NCI-H1105 treated with DMSO at 0.1 percent for 48 hours (cell line): ENCODE results near the gene FRMPD1.
"Not testable (repeated sequence)": the region's sequence is repeated elsewhere in the genome, so short reads cannot be mapped to it uniquely, and the experiment has no call there.

Experiments used
- DNase-seq: peaks from one replicate; lab custom pipeline; 2025; lab: John Stamatoyannopoulos, UW

Gene FRMPD1

GRCh38 chr9:37650873-37651768 lies at the start of gene FRMPD1:
TSS of gene FRMPD1 (plus strand) at chr9:37650954. CDS start at chr9:37692642, 41,688 bp downstream.
- DNase-seq: peak; percentile 80

- not testable (repeated sequence) for DNase-seq
Observed at GRCh38 chr9:37602061-37602460, 48.7 kb upstream of the FRMPD1 start.

- no peak for DNase-seq
Observed at GRCh38 chr9:37602817-37603216, 47.9 kb upstream of the FRMPD1 start.

GRCh38 chr9:37604296-37604695 lies 46.5 kb upstream of the FRMPD1 start:
- DNase-seq: no peak

GRCh38 chr9:37608250-37608649 lies 42.5 kb upstream of the FRMPD1 start:
- no peak for DNase-seq

GRCh38 chr9:37609735-37610397 lies 40.9 kb upstream of the FRMPD1 start:
- DNase-seq: no peak

- no peak for DNase-seq
Observed at GRCh38 chr9:37611014-37611413, 39.7 kb upstream of the FRMPD1 start.

- DNase-seq: no peak
Observed at GRCh38 chr9:37611961-37612360, 38.8 kb upstream of the FRMPD1 start.

- DNase-seq: no peak
Observed at GRCh38 chr9:37617161-37617560, 33.6 kb upstream of the FRMPD1 start.

GRCh38 chr9:37617832-37618231 lies 32.9 kb upstream of the FRMPD1 start:
- DNase-seq: peak; percentile 64

- DNase-seq: no peak
Observed at GRCh38 chr9:37618817-37619216, 31.9 kb upstream of the FRMPD1 start.

GRCh38 chr9:37619806-37620205 lies 30.9 kb upstream of the FRMPD1 start:
- DNase-seq: no peak

GRCh38 chr9:37620396-37620795 lies 30.4 kb upstream of the FRMPD1 start:
- DNase-seq: no peak

- DNase-seq: no peak
Observed at GRCh38 chr9:37621273-37622121, 29.3 kb upstream of the FRMPD1 start.

GRCh38 chr9:37622462-37622861 lies 28.3 kb upstream of the FRMPD1 start:
- no peak for DNase-seq

GRCh38 chr9:37623267-37623666 lies 27.5 kb upstream of the FRMPD1 start:
- no peak for DNase-seq

- DNase-seq: no peak
Observed at GRCh38 chr9:37624073-37624472, 26.7 kb upstream of the FRMPD1 start.

GRCh38 chr9:37625036-37625757 lies 25.6 kb upstream of the FRMPD1 start:
- no peak for DNase-seq

- DNase-seq: no peak
Observed at GRCh38 chr9:37625758-37626147, 25.0 kb upstream of the FRMPD1 start.

- peak; percentile 51 for DNase-seq
Observed at GRCh38 chr9:37626708-37627292, 24.0 kb upstream of the FRMPD1 start.

GRCh38 chr9:37632479-37632878 lies 18.3 kb upstream of the FRMPD1 start:
- DNase-seq: no peak
